BJ (cell line): ENCODE data around the gene TSPAN18. TPM values are rescaled to one million over a fixed set of nuclear protein-coding genes. Genes with fewer than 3 reads are reported as not detected.
A peak's percentile ranks its signal among the peaks of the same experiment; 100 is the strongest.

ENCODE experiments used
- CTCF ChIA-PET: fragments of 350-600 bp; formaldehyde crosslinking; extraction: SDS; loops from one replicate; lab custom pipeline; 2021; ENCODE audit warnings: antibody characterized with exemption, inconsistent platforms; lab: Yijun Ruan, JAX
- POLR2A ChIA-PET: fragments of 300-600 bp; sonication (Branson Sonifier 250); formaldehyde crosslinking; extraction: SDS; loops from one replicate; lab custom pipeline; 2021; ENCODE audit warnings: antibody characterized with exemption; lab: Charles Lee
- DNase-seq: peaks from one replicate; pipeline ENCODE4 v3.0.0-alpha.2; 2011; ENCODE audit warnings: low read depth
- H3K27me3 ChIP-seq: 2 replicates; pipeline ENCODE4 v1.6.0; 2011; ENCODE audit warnings: low read length; ENCODE audit not compliant: control insufficient read depth, insufficient read depth
- H3K36me3 ChIP-seq: 2 replicates; pipeline ENCODE4 v1.5.1; 2011; ENCODE audit warnings: low read length; ENCODE audit not compliant: control insufficient read depth, insufficient read depth
- H3K4me3 ChIP-seq: 2 replicates; pipeline ENCODE4 v1.5.1; 2011; ENCODE audit warnings: low read depth, mild to moderate bottlenecking, control low read depth, low read length
- CTCF ChIP-seq: IDR thresholded peaks from 2 replicates; pipeline ENCODE4 v1.5.1; 2011; ENCODE audit warnings: low read depth, mild to moderate bottlenecking, control low read depth, inconsistent platforms, low read length, moderate library complexity; ENCODE audit not compliant: insufficient read depth
- polyA plus RNA-seq: library from polyadenylated mRNA; depleted of rRNA; stranded (reverse); fragments of >200 nt; gene quantifications from 2 replicates; pipeline ENCODE4 v1.2.3, GENCODE V29; 2011

TSPAN18 gene
- polyA plus RNA-seq, 1 experiment, result 0.55 TPM

- TF ChIP-seq CTCF, result no peak
- ChIA-PET CTCF (interaction anchor here (1.1 to 1.2 kb wide), 2 partner anchors 16 to 22 kb away, joined by 3 to 6 read pairs; no protein-coding TSS in a partner anchor), POLR2A (interaction anchor here (0.7 kb wide), 1 partner anchor 1728 kb away, joined by 4 read pairs; no protein-coding TSS in a partner anchor)
- DNase-seq, result no peak
- Histone ChIP-seq H3K4me3 (no peak overlapping the region), H3K27me3 (no peaks in the 10 kb centered on the region), H3K36me3 (no peaks in the 10 kb centered on the region)
Observed at GRCh38 chr11:44840521-44841251, 113.9 kb downstream of the TSPAN18 start.

GRCh38 chr11:44842220-44842619 lies 115.5 kb downstream of the TSPAN18 start:
- no peaks in the 10 kb centered on the region; the same call in 1 of the 2 replicates for H3K27me3 ChIP-seq
- no peaks in the 10 kb centered on the region; the same call in 1 of the 2 replicates for H3K36me3 ChIP-seq
- TF ChIP-seq CTCF, result no peak
- CTCF ChIA-PET, result interaction anchor here (0.7 to 1.2 kb wide), 2 partner anchors 9 to 21 kb away, joined by 3 read pairs; no protein-coding TSS in a partner anchor
- peak; percentile 91 for DNase-seq
- POLR2A ChIA-PET, result no interaction called here
- no peak overlapping the region for H3K4me3 ChIP-seq

- TF ChIP-seq CTCF, result no peak
- no peak for DNase-seq
- H3K27me3 ChIP-seq, result peaks cover 8% of the 10 kb centered on the region
- CTCF ChIA-PET, result no interaction called here
- no peak overlapping the region for H3K4me3 ChIP-seq
- POLR2A ChIA-PET, result no interaction called here
- no peaks in the 10 kb centered on the region; the same call in 1 of the 2 replicates for H3K36me3 ChIP-seq
Observed at GRCh38 chr11:44846852-44847251, 120.1 kb downstream of the TSPAN18 start.

GRCh38 chr11:44847316-44847715 lies 120.6 kb downstream of the TSPAN18 start:
- no peak for TF ChIP-seq CTCF
- DNase-seq, result no peak
- ChIA-PET CTCF (no interaction called here), POLR2A (no interaction called here)
- Histone ChIP-seq H3K27me3 (peaks cover 8% of the 10 kb centered on the region), H3K4me3 (no peak overlapping the region), H3K36me3 (no peaks in the 10 kb centered on the region; the same call in 1 of the 2 replicates)

GRCh38 chr11:44848203-44848962 lies 121.6 kb downstream of the TSPAN18 start:
- ChIA-PET POLR2A (no interaction called here), CTCF (no interaction called here)
- H3K27me3 ChIP-seq, result peaks cover 8% of the 10 kb centered on the region
- H3K4me3 ChIP-seq, result no peak overlapping the region
- no peak for DNase-seq
- TF ChIP-seq CTCF, result no peak
- no peaks in the 10 kb centered on the region; the same call in 1 of the 2 replicates for H3K36me3 ChIP-seq
